ENCODE results near the gene OSBPL6.

Gene OSBPL6

GRCh38 chr2:178220814-178221213 lies 26.5 kb downstream of the OSBPL6 start:
- DNase-seq (ENCODE audit: low read depth), result no peak

GRCh38 chr2:178221556-178221955 lies 27.2 kb downstream of the OSBPL6 start:
- DNase-seq (ENCODE audit: low read depth), result no peak
- no peak for TF ChIP-seq CTCF (IDR thresholded peaks at IDR 0.05; ENCODE audit: low read depth, low read length, missing control alignments)
- H3K4me3 ChIP-seq (ENCODE audit: low read depth, low read length), result no peak overlapping the region

More at GRCh38 chr2:178220814-178221213, 26.5 kb downstream of the OSBPL6 start:
- TF ChIP-seq CTCF (IDR thresholded peaks at IDR 0.05; ENCODE audit: low read depth, low read length, missing control alignments), result no peak
- H3K4me3 ChIP-seq (ENCODE audit: low read depth, low read length), result no peak overlapping the region

- DNase-seq (ENCODE audit: low read depth), result no peak
- no peak overlapping the region for H3K4me3 ChIP-seq (ENCODE audit: low read depth, low read length)
- no peak for TF ChIP-seq CTCF (IDR thresholded peaks at IDR 0.05; ENCODE audit: low read depth, low read length, missing control alignments)
Observed at GRCh38 chr2:178223806-178224205, 29.5 kb downstream of the OSBPL6 start.

GRCh38 chr2:178225006-178225805 lies 30.9 kb downstream of the OSBPL6 start:
- no peak for DNase-seq (ENCODE audit: low read depth)
- no peak for TF ChIP-seq CTCF (IDR thresholded peaks at IDR 0.05; ENCODE audit: low read depth, low read length, missing control alignments)
- no peak overlapping the region for H3K4me3 ChIP-seq (ENCODE audit: low read depth, low read length)

GRCh38 chr2:178227187-178227586 lies 32.9 kb downstream of the OSBPL6 start:
- TF ChIP-seq CTCF (IDR thresholded peaks at IDR 0.05; ENCODE audit: low read depth, low read length, missing control alignments), result no peak
- DNase-seq (ENCODE audit: low read depth), result no peak
- H3K4me3 ChIP-seq (ENCODE audit: low read depth, low read length), result no peak overlapping the region

GRCh38 chr2:178229927-178230326 lies 35.6 kb downstream of the OSBPL6 start:
- TF ChIP-seq CTCF (IDR thresholded peaks at IDR 0.05; ENCODE audit: low read depth, low read length, missing control alignments), result no peak
- no peak for DNase-seq (ENCODE audit: low read depth)
- H3K4me3 ChIP-seq (ENCODE audit: low read depth, low read length), result no peak overlapping the region

- no peak for DNase-seq (ENCODE audit: low read depth)
- H3K4me3 ChIP-seq (ENCODE audit: low read depth, low read length), result no peak overlapping the region
- no peak for TF ChIP-seq CTCF (IDR thresholded peaks at IDR 0.05; ENCODE audit: low read depth, low read length, missing control alignments)
Observed at GRCh38 chr2:178230396-178230795, 36.1 kb downstream of the OSBPL6 start.
